GM23338 (cell line): Measurements from ENCODE around the gene FGFRL1.

Experiments used
- CREB1 ChIP-seq: fragments of 250-450 bp; sonication (Bioruptor Pico); IDR thresholded peaks from 2 replicates; pipeline ENCODE4 v1.5.0; 2020; ENCODE audit warnings: low read depth, mild to moderate bottlenecking, moderate library complexity
- EZH2 ChIP-seq: fragments of 200-600 bp; sonication (generic); IDR thresholded peaks from one replicate; pipeline ENCODE4 v1.8.0; 2017; ENCODE audit warnings: antibody characterized with exemption, mild to moderate bottlenecking, low read depth; ENCODE audit not compliant: unreplicated experiment
- POLR2AphosphoS5 ChIP-seq: IDR thresholded peaks from 2 replicates; pipeline ENCODE4 v1.6.1; 2016; ENCODE audit warnings: antibody characterized with exemption, low read depth
- TF ChIP-seq, protein P1 (sequence below), 2 experiments: fragments of 200-600 bp in 1 of 2; sonication (generic) in 1 of 2; conservative IDR thresholded peaks; 2 replicates each; pipeline versions ENCODE4 v1.5.1 to v1.6.1; 2016 to 2017; ENCODE audit warnings: antibody characterized with exemption in 2 of 2, low read depth in 2 of 2, mild to moderate bottlenecking in 2 of 2, moderate library complexity in 1 of 2
- TF ChIP-seq, protein P2 (sequence below): IDR thresholded peaks from one replicate; pipeline ENCODE4 v1.6.1; 2018; ENCODE audit warnings: antibody characterized with exemption; ENCODE audit not compliant: unreplicated experiment

DNA sequence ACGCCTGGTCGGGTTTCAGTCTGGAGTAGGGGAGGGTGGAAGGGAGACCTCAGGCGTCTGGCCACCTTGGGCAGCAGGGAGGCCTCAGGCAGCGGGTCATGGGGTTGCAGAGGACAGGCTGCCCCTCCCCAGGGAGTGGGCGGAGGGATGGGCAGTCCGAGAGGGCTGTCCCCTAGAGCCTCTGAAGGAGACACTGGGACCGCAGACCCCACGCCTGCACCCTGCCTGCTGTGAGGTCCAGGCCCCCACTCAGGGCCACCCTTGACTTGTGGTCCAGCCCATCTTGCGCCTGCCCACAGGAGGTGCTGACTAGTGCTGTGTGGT is 16.5 kb downstream of the FGFRL1 start:
- TF ChIP-seq, protein P1, sequence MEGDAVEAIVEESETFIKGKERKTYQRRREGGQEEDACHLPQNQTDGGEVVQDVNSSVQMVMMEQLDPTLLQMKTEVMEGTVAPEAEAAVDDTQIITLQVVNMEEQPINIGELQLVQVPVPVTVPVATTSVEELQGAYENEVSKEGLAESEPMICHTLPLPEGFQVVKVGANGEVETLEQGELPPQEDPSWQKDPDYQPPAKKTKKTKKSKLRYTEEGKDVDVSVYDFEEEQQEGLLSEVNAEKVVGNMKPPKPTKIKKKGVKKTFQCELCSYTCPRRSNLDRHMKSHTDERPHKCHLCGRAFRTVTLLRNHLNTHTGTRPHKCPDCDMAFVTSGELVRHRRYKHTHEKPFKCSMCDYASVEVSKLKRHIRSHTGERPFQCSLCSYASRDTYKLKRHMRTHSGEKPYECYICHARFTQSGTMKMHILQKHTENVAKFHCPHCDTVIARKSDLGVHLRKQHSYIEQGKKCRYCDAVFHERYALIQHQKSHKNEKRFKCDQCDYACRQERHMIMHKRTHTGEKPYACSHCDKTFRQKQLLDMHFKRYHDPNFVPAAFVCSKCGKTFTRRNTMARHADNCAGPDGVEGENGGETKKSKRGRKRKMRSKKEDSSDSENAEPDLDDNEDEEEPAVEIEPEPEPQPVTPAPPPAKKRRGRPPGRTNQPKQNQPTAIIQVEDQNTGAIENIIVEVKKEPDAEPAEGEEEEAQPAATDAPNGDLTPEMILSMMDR (conservative IDR thresholded peaks at IDR 0.05; ENCODE audit: low read depth in 2 of 2): no peak
- TF ChIP-seq CREB1: no peak
- TF ChIP-seq EZH2: no peak
- TF ChIP-seq, protein P2, sequence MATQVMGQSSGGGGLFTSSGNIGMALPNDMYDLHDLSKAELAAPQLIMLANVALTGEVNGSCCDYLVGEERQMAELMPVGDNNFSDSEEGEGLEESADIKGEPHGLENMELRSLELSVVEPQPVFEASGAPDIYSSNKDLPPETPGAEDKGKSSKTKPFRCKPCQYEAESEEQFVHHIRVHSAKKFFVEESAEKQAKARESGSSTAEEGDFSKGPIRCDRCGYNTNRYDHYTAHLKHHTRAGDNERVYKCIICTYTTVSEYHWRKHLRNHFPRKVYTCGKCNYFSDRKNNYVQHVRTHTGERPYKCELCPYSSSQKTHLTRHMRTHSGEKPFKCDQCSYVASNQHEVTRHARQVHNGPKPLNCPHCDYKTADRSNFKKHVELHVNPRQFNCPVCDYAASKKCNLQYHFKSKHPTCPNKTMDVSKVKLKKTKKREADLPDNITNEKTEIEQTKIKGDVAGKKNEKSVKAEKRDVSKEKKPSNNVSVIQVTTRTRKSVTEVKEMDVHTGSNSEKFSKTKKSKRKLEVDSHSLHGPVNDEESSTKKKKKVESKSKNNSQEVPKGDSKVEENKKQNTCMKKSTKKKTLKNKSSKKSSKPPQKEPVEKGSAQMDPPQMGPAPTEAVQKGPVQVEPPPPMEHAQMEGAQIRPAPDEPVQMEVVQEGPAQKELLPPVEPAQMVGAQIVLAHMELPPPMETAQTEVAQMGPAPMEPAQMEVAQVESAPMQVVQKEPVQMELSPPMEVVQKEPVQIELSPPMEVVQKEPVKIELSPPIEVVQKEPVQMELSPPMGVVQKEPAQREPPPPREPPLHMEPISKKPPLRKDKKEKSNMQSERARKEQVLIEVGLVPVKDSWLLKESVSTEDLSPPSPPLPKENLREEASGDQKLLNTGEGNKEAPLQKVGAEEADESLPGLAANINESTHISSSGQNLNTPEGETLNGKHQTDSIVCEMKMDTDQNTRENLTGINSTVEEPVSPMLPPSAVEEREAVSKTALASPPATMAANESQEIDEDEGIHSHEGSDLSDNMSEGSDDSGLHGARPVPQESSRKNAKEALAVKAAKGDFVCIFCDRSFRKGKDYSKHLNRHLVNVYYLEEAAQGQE: no peak
- TF ChIP-seq POLR2AphosphoS5: no peak
